ENCODE measurements around the gene TXNDC16.

The TXNDC16 gene

GRCh38 chr14:52443506-52443905, 108.8 kb downstream of the TXNDC16 start:
- DNase-seq: no peak

GRCh38 chr14:52442602-52443001, 109.7 kb downstream of the TXNDC16 start:
- no peak for ATAC-seq

More at GRCh38 chr14:52443506-52443905, 108.8 kb downstream of the TXNDC16 start:
- ATAC-seq: no peak

GRCh38 chr14:52442166-52442565, 110.1 kb downstream of the TXNDC16 start:
- ATAC-seq (no peak), DNase-seq (no peak)

More at GRCh38 chr14:52442602-52443001, 109.7 kb downstream of the TXNDC16 start:
- no peak for DNase-seq

- ATAC-seq (no peak), DNase-seq (no peak)
Measured at GRCh38 chr14:52439476-52439875, 112.8 kb downstream of the TXNDC16 start.

- DNase-seq (no peak), ATAC-seq (no peak)
Measured at GRCh38 chr14:52434955-52435354, 117.3 kb downstream of the TXNDC16 start.

GRCh38 chr14:52430474-52430873, 121.8 kb downstream of the TXNDC16 start:
- ATAC-seq (no peak), DNase-seq (no peak)

DNA sequence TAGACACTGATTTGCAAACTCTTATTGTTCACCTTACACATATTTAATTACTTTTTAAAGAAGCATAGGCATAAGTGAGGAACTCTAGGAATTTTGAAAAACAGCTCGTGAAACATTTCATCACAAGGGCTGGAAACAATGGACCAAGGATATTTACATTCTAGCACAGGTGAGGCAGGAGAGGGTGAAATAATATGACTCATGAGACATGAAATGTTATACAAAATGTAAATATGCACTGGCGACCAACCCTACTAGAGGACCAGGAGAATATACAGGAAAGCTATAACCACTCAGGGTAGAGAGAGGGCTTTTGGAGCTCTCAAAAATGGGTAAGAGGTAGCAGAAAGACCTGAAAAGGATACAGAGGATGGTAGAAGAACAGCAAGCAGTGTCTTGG, 122.9 kb downstream of the TXNDC16 start:
- no peak for ATAC-seq
- no peak for DNase-seq

GRCh38 chr14:52427460-52427859, 124.8 kb downstream of the TXNDC16 start:
- no peak for DNase-seq
- no peak for ATAC-seq

DNA sequence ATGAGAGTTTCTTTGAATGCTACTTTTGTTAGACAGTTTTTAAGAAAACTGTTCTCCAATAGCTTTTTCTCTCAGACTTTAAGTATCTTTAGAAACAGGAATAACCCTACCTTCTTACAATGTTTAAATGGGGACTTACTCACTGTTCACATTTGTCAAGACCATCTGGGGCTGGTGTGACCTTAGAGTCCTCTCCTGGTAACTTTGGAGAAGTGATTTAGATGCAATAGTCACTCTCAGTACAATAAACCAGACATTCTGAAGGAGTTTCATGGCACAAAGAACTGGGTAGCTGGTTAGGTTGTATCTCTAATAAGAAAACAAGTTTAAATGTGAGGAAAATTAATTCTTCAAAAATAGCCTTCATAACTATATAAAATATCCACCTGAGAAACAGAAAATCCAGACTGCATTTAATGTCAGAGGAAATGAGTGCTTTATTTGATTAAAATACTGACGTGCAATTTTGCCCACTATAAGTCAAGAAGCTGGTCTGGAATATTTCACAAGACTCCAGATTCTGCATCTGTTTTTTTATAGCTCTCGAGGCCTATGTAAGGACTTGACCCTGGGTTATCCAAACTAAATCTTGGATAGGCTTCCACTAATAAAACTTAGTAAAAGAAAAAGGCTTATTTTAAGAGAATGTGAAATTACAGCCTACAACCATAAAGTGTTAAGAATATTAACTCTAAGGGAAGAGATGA, 129.5 kb downstream of the TXNDC16 start:
- DNase-seq (no peak), ATAC-seq (no peak)

DNA sequence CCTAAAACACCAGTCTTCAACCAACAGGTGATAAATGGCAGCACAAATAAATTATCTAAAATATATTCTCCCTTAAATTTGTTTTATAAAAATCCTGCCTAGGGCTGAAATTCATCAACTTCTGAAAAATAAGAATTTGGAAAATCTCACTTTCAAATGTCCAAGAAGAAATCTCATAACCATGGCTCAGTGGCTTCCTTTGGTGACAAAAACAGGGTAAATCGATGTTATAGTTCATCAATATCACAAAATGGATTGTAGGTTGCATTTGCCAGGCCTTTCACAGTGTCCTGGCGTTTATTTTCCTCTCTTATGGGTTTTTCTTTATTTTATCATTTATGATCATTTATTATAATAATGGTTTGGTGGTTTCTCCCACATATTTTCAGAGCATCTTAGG, 135.2 kb downstream of the TXNDC16 start:
- DNase-seq (no peak), ATAC-seq (no peak)

DNA sequence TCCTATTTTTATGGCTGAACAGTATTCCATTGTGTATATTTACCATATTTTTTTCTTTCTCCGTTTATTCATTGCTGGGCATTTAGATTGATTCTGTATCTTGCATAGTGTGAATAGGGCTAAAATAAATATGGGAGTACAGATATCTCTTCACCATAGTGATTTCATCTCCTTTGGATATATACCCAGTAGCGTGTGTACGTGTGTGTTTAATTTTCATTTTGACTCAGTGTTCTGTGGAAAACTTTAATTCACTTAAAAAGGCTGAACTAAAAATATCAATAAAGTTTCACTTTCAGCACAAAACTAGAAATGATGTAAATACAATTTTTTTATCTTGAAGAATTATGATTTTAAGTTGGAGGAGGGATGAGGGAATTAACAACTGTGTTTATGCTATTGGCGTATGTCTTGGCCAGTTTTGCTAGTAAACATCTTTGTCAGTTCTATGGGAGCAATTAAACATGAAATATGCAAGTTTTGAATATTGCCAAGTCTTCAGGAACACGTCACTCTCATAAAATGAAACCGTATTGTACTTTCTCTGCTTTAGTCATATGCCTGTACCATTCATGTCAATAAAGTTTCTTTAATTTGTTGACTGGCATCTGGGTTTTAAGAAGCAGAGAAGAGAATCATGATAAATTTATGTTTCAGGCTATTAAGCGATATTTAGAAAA, 138.4 kb downstream of the TXNDC16 start:
- peak; percentile 90 for ATAC-seq
- no peak for DNase-seq

GRCh38 chr14:52412426-52412825, 139.9 kb downstream of the TXNDC16 start:
- DNase-seq (no peak), ATAC-seq (no peak)

DNA sequence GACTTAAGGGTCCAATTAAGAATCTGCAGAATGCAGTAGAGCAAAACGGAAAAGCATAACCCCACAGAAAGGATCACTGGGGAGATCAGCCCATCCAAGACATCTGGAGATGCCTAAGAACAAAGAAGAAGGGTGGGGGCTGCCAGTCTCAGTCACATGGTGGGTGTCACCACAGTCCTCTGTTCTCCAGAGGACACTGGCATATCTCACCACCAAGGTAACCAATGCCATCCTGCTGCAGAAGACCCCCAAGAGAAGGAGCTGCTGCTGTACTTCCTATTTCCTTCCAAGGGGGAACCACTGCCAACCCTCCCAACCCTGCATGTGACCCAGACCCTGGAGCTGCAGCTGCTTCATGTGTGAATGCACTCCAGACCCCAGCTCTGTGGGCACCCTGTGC, 147.0 kb downstream of the TXNDC16 start:
- DNase-seq (no peak), ATAC-seq (no peak)

DNA sequence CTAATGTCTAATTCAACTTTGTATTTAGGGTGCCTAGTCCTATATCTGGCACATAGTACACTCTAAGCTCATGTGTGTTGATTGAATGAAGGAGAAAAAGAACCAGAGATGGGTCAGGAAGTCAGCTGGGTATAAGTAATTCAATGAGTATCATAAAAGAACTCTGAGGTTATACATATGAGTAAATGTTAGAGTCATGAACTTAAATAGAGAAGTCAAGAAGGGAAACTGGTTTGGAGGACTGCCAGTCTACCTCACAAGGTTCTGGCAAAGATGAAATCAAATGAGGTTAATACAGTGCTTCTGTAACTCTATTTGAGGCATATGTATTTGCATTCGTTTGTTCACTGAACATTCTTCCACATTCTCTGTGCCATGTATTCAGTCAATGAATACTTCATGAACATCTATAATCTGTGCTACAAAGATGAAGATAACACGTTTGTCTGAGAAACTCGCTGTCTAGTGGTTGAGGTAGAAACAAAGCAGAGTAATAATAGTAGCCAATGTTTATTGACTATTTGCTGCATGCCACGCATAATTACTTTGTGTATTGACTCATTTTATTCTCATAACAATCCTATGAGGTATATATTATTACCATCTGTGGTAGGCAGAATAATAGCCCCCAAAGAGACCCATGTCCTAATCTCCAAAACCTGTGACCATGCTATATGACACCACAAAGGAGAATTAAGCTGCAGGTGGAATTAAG, 149.3 kb downstream of the TXNDC16 start:
- ATAC-seq (peak; percentile 86), DNase-seq (no peak)

GRCh38 chr14:52400846-52401245, 151.5 kb downstream of the TXNDC16 start:
- no peak for DNase-seq
- ATAC-seq: peak; percentile 21

DNA sequence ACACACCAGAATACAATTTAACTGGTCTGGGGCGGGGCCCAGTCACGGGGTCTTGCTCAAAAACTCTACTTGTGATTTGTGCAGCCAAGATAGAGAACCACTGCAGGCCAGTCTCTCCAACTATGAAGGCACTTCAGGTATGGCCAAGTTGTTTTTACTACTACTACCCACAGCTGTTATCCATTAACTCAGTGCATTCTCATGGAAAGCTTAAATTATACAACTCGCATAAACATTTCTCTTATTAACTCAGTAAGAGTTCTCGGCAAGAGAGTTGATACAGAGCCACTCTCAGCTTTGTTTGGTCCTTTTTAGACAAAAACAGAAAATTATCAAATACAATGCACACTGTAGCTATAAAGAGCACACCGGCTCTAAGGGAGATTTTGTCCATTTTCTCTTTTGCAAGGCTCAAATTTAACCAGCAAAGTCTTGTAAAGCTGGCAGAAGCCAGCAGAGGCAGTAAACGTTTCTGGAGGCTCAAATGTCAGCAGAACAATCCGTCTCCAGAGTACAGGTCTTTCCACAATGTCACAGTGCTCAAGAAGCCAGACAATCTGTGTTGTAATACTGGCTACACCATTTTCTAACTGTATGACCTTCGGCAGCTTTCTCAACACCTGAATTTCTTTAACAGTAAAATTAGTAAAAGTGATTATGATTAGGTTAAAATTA, 152.2 kb downstream of the TXNDC16 start:
- DNase-seq (no peak), ATAC-seq (no peak)

DNA sequence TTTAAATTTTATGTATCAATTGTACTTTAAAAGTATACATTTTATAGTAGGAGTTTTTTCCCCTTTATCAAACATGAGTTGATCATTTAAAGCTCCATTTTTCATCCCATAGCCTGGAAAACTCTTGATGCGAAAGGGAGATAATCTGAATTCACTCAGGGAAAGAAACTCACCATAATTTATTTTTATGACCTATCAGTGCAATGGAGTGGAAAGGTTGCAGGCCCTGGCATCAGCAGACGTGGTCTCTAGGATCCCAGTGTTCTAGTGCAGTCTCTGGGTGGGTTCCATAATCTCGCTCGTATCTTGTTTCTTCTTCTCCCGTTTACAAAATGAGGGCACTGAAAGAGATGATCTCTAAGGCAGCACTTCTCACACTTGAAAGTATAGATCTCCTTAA, 153.2 kb downstream of the TXNDC16 start:
- DNase-seq (no peak), ATAC-seq (no peak)

- DNase-seq (no peak), ATAC-seq (no peak)
Measured at GRCh38 chr14:52397844-52398243, 154.5 kb downstream of the TXNDC16 start.

- no peak for DNase-seq
- ATAC-seq: no peak
Measured at GRCh38 chr14:52395728-52396127, 156.6 kb downstream of the TXNDC16 start.

GRCh38 chr14:52391881-52392615, 160.3 kb downstream of the TXNDC16 start:
- no peak for ATAC-seq
- DNase-seq: no peak
